MG63 (cell line): ENCODE data around the gene RBMS3. TPM values are rescaled to one million over a fixed set of nuclear protein-coding genes. Genes with fewer than 3 reads are reported as not detected.
A peak's percentile ranks its signal among the peaks of the same experiment; 100 is the strongest.

Experiments used
- DNase-seq: peaks from one replicate; pipeline ENCODE4 v3.0.0-alpha.2; 2020
- H3K27me3 ChIP-seq: fragments of 250-450 bp; sonication (Bioruptor Pico); 2 replicates; pipeline ENCODE4 v1.5.1; 2020; ENCODE audit warnings: mild to moderate bottlenecking, moderate library complexity
- H3K36me3 ChIP-seq: fragments of 250-450 bp; sonication (Bioruptor Pico); 2 replicates; pipeline ENCODE4 v1.5.1; 2020; ENCODE audit warnings: mild to moderate bottlenecking, moderate library complexity
- H3K4me3 ChIP-seq: fragments of 250-450 bp; sonication (Bioruptor Pico); 2 replicates; pipeline ENCODE4 v1.5.1; 2020; ENCODE audit warnings: mild to moderate bottlenecking, moderate library complexity
- H3K9me3 ChIP-seq: fragments of 250-450 bp; sonication (Bioruptor Pico); 2 replicates; pipeline ENCODE4 v1.5.1; 2020; ENCODE audit warnings: mild to moderate bottlenecking, moderate library complexity
- total RNA-seq: library from RNA; depleted of rRNA; stranded (reverse); fragments of >200 nt; shearing (Covaris generic); gene quantifications from 2 replicates; pipeline ENCODE4 v1.2.3, GENCODE V29; 2014; ENCODE audit warnings: low replicate concordance

The RBMS3 gene
- total RNA-seq, 1 experiment from 2014 or later = 12.0 TPM

- Histone ChIP-seq H3K9me3 (no peaks in the 10 kb centered on the region), H3K4me3 (no peak overlapping the region), H3K36me3 (no peaks in the 10 kb centered on the region), H3K27me3 (no peaks in the 10 kb centered on the region)
- DNase-seq = no peak
These were observed 279.0 kb downstream of the RBMS3 start for GRCh38 chr3:29559741-29560465.

DNA sequence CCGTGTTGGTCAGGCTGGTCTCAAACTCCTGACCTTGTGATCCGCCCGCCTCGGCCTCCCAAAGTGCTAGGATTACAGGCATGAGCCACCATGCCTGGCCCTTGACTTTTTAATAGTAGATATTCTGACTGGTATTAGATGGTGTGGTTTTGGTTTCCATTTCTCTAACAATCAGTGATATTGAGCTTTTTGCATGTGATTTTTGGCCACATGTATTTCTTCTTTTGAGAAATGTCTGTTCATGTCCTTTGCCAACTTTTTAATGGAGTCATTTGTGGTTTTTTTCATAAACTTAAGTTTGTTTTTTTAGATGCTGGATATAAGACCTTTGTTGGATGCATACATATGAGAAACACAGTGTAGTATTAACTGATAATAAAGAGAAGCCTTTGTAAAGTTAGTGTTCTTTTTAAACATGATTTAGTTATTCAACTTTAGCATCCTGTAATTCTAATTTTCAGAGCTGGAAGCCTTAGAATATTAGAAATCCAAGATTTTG is 280.8 kb downstream of the RBMS3 start:
- DNase-seq = no peak
- H3K36me3 ChIP-seq = no peaks in the 10 kb centered on the region
- no peak overlapping the region for H3K4me3 ChIP-seq
- H3K27me3 ChIP-seq = no peaks in the 10 kb centered on the region
- no peaks in the 10 kb centered on the region for H3K9me3 ChIP-seq

- Histone ChIP-seq H3K27me3 (no peaks in the 10 kb centered on the region), H3K9me3 (no peaks in the 10 kb centered on the region), H3K36me3 (no peaks in the 10 kb centered on the region), H3K4me3 (no peak overlapping the region)
- no peak for DNase-seq
These were observed 284.4 kb downstream of the RBMS3 start for GRCh38 chr3:29565236-29565635.

DNA sequence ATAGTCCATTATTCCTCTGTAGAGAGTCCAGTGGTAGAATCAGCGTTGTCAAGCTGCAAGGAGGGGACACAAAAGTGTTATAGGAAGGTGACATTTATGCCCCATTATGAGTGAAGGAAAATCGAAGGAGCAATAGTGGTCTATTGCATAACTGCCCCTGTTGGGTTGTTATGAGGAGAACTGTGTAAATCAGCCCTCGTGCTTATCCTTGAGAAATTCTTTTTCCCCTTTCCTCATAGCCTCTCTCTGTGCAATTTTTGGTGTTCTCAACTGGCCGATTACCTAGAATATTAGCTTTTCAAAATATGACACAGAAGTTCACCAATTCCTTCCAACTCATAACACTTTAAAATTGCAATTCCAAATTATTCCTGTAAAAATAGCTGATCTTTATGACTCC is 286.6 kb downstream of the RBMS3 start:
- Histone ChIP-seq H3K9me3 (no peaks in the 10 kb centered on the region), H3K4me3 (no peak overlapping the region), H3K36me3 (no peaks in the 10 kb centered on the region), H3K27me3 (no peaks in the 10 kb centered on the region)
- no peak for DNase-seq

- no peak for DNase-seq
- H3K4me3 ChIP-seq = no peak overlapping the region
- H3K27me3 ChIP-seq = no peaks in the 10 kb centered on the region
- no peaks in the 10 kb centered on the region for H3K36me3 ChIP-seq
- H3K9me3 ChIP-seq = no peaks in the 10 kb centered on the region
These were observed 287.5 kb downstream of the RBMS3 start for GRCh38 chr3:29568355-29568754.

DNA sequence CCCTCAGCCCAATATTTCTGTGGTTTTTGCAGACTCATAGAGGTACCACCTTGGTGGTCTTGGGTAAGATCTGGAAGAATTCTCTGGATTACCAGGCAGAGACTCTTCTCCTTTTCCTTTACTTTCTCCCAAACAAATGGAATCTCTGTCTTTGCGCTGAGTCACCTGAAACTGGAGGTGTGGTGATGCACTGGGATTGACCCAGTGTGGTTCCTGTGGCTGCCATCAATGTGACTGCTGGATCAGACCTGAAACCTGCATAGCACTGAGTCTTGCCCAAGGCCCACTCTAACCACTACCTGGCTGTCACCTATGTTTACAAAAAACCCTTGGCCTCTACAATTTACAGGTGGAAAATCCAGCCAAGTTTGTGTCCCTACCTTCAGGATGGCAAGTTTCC is 295.3 kb downstream of the RBMS3 start:
- Histone ChIP-seq H3K36me3 (no peaks in the 10 kb centered on the region), H3K9me3 (peaks cover 5% of the 10 kb centered on the region; the same call in 1 of the 2 replicates), H3K27me3 (no peaks in the 10 kb centered on the region), H3K4me3 (no peak overlapping the region)
- DNase-seq = no peak

DNA sequence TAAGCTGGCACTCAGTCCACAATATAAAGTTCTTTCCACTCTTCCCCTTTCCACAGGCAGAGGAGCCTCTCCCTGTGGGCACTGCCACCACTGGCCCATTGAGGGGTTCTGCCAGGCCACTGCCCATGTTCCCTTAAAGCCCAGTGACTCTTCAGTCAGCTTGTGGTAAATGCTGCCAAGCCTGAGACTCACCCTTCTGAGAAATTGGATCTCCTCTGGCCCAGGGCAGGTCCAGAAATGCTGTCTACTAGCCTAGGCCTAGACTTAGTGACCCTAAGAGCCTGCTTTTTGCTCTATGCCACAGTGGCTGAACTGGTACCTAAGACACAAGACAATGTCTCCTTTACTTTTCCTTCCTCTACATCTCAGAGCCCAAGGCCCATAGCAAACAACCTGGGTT is 295.8 kb downstream of the RBMS3 start:
- peaks cover 5% of the 10 kb centered on the region; the same call in 1 of the 2 replicates for H3K9me3 ChIP-seq
- H3K36me3 ChIP-seq = no peaks in the 10 kb centered on the region
- H3K4me3 ChIP-seq = no peak overlapping the region
- H3K27me3 ChIP-seq = no peaks in the 10 kb centered on the region
- no peak for DNase-seq

DNA sequence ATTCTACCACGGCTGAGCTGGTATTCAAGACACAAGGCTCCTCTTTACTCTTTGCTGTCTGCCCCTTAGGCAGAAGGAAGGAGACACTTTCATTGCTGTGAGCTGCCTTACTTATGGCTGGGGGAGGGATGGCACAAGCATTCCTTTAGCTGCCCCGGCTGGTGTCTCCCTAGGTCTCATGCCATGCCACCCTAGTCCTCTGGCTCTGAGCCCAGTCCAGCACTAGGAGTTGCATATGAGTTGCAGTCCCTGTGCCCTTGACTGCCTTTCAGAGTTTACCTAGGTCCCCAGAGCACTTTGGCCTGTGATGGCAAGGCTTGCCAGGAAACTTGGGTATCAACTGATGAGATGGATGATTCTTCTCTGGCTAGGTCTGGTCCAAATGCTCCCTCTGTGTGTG is 296.4 kb downstream of the RBMS3 start:
- H3K4me3 ChIP-seq = no peak overlapping the region
- peaks cover 5% of the 10 kb centered on the region; the same call in 1 of the 2 replicates for H3K9me3 ChIP-seq
- no peaks in the 10 kb centered on the region for H3K27me3 ChIP-seq
- peak; percentile 0 for DNase-seq
- no peaks in the 10 kb centered on the region for H3K36me3 ChIP-seq

- no peaks in the 10 kb centered on the region for H3K27me3 ChIP-seq
- DNase-seq = peak; percentile 2
These were observed 300.4 kb downstream of the RBMS3 start for GRCh38 chr3:29581311-29581710.

GRCh38 chr3:29582273-29582672 is 301.4 kb downstream of the RBMS3 start:
- DNase-seq = no peak
- Histone ChIP-seq H3K4me3 (no peak overlapping the region), H3K9me3 (no peaks in the 10 kb centered on the region), H3K27me3 (no peaks in the 10 kb centered on the region), H3K36me3 (no peaks in the 10 kb centered on the region)

More at GRCh38 chr3:29581311-29581710, 300.4 kb downstream of the RBMS3 start:
- Histone ChIP-seq H3K36me3 (no peaks in the 10 kb centered on the region), H3K9me3 (no peaks in the 10 kb centered on the region), H3K4me3 (no peak overlapping the region)

DNA sequence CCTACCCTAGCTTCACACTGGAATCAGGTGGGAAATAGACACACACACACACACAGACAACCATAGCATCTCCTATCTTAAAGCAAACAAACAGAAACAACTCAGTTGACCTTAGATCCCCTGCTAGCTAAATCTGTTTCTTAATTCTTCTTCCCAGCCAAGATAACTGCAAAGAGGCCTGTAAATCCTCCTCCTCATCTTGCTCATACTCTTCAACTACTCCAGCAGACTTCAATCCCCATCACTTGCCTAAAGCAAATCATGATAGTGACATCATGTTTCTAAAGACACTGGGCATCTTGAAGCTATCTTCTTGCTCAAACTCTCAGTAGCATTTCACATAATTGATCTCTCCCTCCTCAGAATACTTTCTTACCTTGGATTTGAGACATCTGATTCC is 303.0 kb downstream of the RBMS3 start:
- no peaks in the 10 kb centered on the region for H3K36me3 ChIP-seq
- no peaks in the 10 kb centered on the region for H3K9me3 ChIP-seq
- no peak overlapping the region for H3K4me3 ChIP-seq
- no peaks in the 10 kb centered on the region for H3K27me3 ChIP-seq
- DNase-seq = no peak

GRCh38 chr3:29585368-29585767 is 304.5 kb downstream of the RBMS3 start:
- no peaks in the 10 kb centered on the region for H3K36me3 ChIP-seq
- H3K9me3 ChIP-seq = no peaks in the 10 kb centered on the region
- no peak for DNase-seq
- no peaks in the 10 kb centered on the region for H3K27me3 ChIP-seq
- H3K4me3 ChIP-seq = no peak overlapping the region

DNA sequence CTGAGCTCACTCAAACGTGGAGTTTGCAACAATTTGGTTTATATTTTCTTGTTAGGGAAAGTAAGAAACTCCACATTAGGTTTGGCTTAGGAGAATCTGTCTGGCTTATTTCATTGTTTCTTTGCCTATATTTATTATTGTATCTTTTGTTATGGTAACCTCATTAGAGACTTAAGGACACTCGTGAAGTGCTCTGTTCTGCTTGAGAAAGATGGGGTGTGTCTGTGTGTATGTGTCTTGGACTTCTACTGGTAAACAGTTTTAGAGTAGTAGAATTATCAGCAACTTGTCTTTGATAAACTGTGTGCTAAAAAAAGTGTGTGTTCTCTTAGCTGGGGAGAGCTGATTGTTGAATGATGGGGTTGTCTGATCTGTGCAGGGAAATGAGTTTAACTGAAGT is 306.5 kb downstream of the RBMS3 start:
- H3K27me3 ChIP-seq = no peaks in the 10 kb centered on the region
- no peak for DNase-seq
- H3K36me3 ChIP-seq = no peaks in the 10 kb centered on the region

GRCh38 chr3:29590012-29590411 is 309.1 kb downstream of the RBMS3 start:
- no peak for DNase-seq
- Histone ChIP-seq H3K4me3 (no peak overlapping the region), H3K9me3 (no peaks in the 10 kb centered on the region), H3K36me3 (no peaks in the 10 kb centered on the region), H3K27me3 (no peaks in the 10 kb centered on the region)

More for the DNA sequence above, 306.5 kb downstream of the RBMS3 start:
- Histone ChIP-seq H3K4me3 (no peak overlapping the region), H3K9me3 (no peaks in the 10 kb centered on the region)

DNA sequence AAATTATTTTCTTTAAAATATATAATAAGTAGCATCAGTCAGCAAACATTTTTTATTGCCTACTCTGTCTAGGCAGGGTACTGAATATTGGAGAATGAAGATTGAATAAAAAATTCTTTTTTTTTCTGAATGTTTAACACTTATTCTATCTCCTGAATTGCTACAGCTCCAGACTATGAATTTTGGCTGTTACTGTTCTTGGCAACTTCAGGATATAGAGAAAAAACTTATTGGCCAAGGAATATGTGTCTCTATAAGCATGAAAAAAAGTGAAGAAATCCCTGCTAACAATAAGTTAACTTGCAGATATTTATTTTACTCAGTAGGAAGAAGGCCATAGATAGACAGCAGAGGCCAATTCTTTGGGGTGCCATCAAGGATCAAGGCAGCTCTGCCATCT is 309.6 kb downstream of the RBMS3 start:
- H3K27me3 ChIP-seq = no peaks in the 10 kb centered on the region
- no peaks in the 10 kb centered on the region for H3K36me3 ChIP-seq
- no peaks in the 10 kb centered on the region for H3K9me3 ChIP-seq
- no peak overlapping the region for H3K4me3 ChIP-seq
- no peak for DNase-seq

DNA sequence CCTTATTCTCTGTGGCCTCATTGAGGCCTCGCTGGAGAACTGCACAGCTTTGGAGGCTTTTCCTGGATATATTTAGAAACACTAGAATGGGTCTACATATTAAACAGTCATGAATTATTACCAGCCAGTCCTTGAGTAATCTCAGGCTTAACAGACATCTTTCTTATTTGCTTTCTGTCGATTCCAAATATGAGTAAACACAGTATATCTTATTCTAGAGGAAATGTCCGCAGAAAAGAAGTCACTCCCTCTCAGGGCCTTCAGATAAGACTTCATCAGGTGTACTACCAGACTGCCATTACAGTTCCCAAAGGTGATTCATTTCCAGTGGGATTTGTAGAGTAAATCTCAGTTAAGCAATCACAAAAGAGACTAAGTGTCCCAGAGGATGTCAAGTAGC is 310.7 kb downstream of the RBMS3 start:
- Histone ChIP-seq H3K4me3 (no peak overlapping the region), H3K36me3 (no peaks in the 10 kb centered on the region), H3K27me3 (no peaks in the 10 kb centered on the region), H3K9me3 (no peaks in the 10 kb centered on the region)
- no peak for DNase-seq

DNA sequence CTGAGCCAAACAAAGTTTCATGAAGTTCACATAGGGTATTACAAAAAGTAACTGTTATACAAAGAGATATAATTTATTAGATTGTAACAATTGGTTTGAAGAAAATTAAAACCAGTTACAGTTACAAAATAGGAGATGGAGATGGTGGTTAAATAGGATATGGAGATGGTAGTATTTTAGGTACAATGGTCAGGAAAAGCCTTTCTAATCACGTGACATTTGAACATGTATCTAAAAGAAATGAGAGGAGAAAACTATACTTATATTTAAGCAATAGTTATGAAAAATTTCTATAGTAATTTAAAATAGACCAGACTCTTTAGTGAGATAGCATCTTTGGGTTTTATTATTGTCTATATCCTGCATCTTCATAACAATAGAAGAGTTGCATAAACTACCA is 312.9 kb downstream of the RBMS3 start:
- Histone ChIP-seq H3K27me3 (no peaks in the 10 kb centered on the region), H3K9me3 (no peaks in the 10 kb centered on the region), H3K4me3 (no peak overlapping the region), H3K36me3 (no peaks in the 10 kb centered on the region)
- no peak for DNase-seq

GRCh38 chr3:29594261-29594660 is 313.4 kb downstream of the RBMS3 start:
- DNase-seq = no peak
- Histone ChIP-seq H3K27me3 (no peaks in the 10 kb centered on the region), H3K9me3 (no peaks in the 10 kb centered on the region), H3K36me3 (no peaks in the 10 kb centered on the region), H3K4me3 (no peak overlapping the region)
